ENCODE measurements around the gene DUS3L.

- TF ChIP-seq CTCF (IDR thresholded peaks at IDR 0.05) (no peak), POLR2A (IDR thresholded peaks at IDR 0.05; ENCODE audit: low read depth) (no peak)
Measured at GRCh38 chr19:5822181-5822844, 31.4 kb upstream of the DUS3L start.

Data from esophagus muscularis mucosa (tissue), 3 donors.